Liver (tissue), 9 donors: Measurements from ENCODE around the gene PCF11. TPM values are rescaled to one million over a fixed set of nuclear protein-coding genes. Genes with fewer than 3 reads are reported as not detected.

Experiments used
- DNase-seq: peaks from one replicate; pipeline ENCODE4 v3.0.0-alpha.2; 2017; ENCODE audit warnings: low spot score
- H3K27ac ChIP-seq, 2 donors: one replicate each; pipeline ENCODE4 v1.7.0; 2013; ENCODE audit warnings: inconsistent platforms in 2 of 2, low read length in 2 of 2, control low read depth in 1 of 2, low read depth in 1 of 2, mild to moderate bottlenecking in 1 of 2
- H3K27me3 ChIP-seq, 4 donors: one replicate each; pipeline versions ENCODE4 v1.6.1 to v1.7.0; 2013; ENCODE audit warnings: low read length in 3 of 4, inconsistent platforms in 1 of 4, mild to moderate bottlenecking in 1 of 4, moderate library complexity in 1 of 4; ENCODE audit not compliant: control insufficient read depth in 4 of 4, insufficient read depth in 4 of 4
- H3K36me3 ChIP-seq, 4 donors: one replicate each; pipeline versions ENCODE4 v1.6.1 to v1.7.0; 2013; ENCODE audit warnings: low read length in 3 of 4, mild to moderate bottlenecking in 3 of 4, low read depth in 1 of 4, moderate library complexity in 1 of 4; ENCODE audit not compliant: control insufficient read depth in 4 of 4, insufficient read depth in 3 of 4
- H3K4me1 ChIP-seq, 4 donors: one replicate each; pipeline versions ENCODE4 v1.6.1 to v1.7.0; 2013; ENCODE audit warnings: low read length in 3 of 4, mild to moderate bottlenecking in 3 of 4, moderate library complexity in 1 of 4; ENCODE audit not compliant: control insufficient read depth in 4 of 4, insufficient read depth in 4 of 4
- H3K4me3 ChIP-seq, 3 donors: one replicate each; pipeline versions ENCODE4 v1.6.1 to v1.7.0; 2013; ENCODE audit warnings: low read length in 3 of 3, control low read depth in 1 of 3, low read depth in 1 of 3, mild to moderate bottlenecking in 1 of 3
- H3K9ac ChIP-seq, 2 donors: one replicate each; pipeline ENCODE4 v1.7.0; 2013; ENCODE audit warnings: low read length in 2 of 2, mild to moderate bottlenecking in 2 of 2, moderate library complexity in 2 of 2, control low read depth in 1 of 2, low read depth in 1 of 2
- H3K9me3 ChIP-seq, 4 donors: one replicate each; pipeline versions ENCODE4 v1.6.1 to v1.7.0; 2013; ENCODE audit warnings: low read length in 3 of 4; ENCODE audit not compliant: control insufficient read depth in 4 of 4
- ATF3 ChIP-seq: IDR thresholded peaks from 2 replicates; pipeline ENCODE4 v1.6.1; 2016; ENCODE audit warnings: antibody characterized with exemption
- EGR1 ChIP-seq, 2 donors: IDR thresholded peaks; 2 replicates each; pipeline ENCODE4 v1.6.1; 2016 to 2018; ENCODE audit warnings: antibody characterized with exemption in 2 of 2, low read depth in 2 of 2
- FOXA1 ChIP-seq: IDR thresholded peaks from 2 replicates; pipeline ENCODE4 v1.6.1; 2016; ENCODE audit warnings: antibody characterized with exemption
- GABPA ChIP-seq, 2 donors: IDR thresholded peaks in 1 of 2; conservative IDR thresholded peaks in 1 of 2; 2 replicates each; pipeline ENCODE4 v1.6.1; 2016; ENCODE audit warnings: antibody characterized with exemption in 2 of 2, mild to moderate bottlenecking in 1 of 2, moderate library complexity in 1 of 2
- HNF4G ChIP-seq: IDR thresholded peaks from 2 replicates; pipeline ENCODE4 v1.6.1; 2016; ENCODE audit warnings: antibody characterized with exemption
- JUND ChIP-seq, 2 donors: IDR thresholded peaks; 2 replicates each; pipeline ENCODE4 v1.6.1; 2016; ENCODE audit warnings: antibody characterized with exemption in 2 of 2
- RAD21 ChIP-seq, 2 donors: IDR thresholded peaks; 2 replicates each; pipeline ENCODE4 v1.6.1; 2016; ENCODE audit warnings: antibody characterized with exemption in 2 of 2, mild to moderate bottlenecking in 2 of 2
- REST ChIP-seq: IDR thresholded peaks from 2 replicates; pipeline ENCODE4 v1.6.1; 2016; ENCODE audit warnings: antibody characterized with exemption, mild to moderate bottlenecking
- RXRA ChIP-seq, 2 donors: IDR thresholded peaks; 2 replicates each; pipeline ENCODE4 v1.6.1; 2017 to 2018; ENCODE audit warnings: antibody characterized with exemption in 2 of 2, mild to moderate bottlenecking in 1 of 2
- SP1 ChIP-seq: IDR thresholded peaks from 2 replicates; pipeline ENCODE4 v1.6.1; 2018; ENCODE audit warnings: antibody characterized with exemption, mild to moderate bottlenecking
- YY1 ChIP-seq: IDR thresholded peaks from 2 replicates; pipeline ENCODE4 v1.6.1; 2016; ENCODE audit warnings: antibody characterized with exemption, mild to moderate bottlenecking
- WGBS: extraction: QIAGEN DNeasy Blood & Tissue Kit; methylation state at CpG from one replicate; pipeline ENCODE4 v1.1.7; 2013; 5-methylcytosine and 5-hydroxymethylcytosine counted together
- polyA plus RNA-seq, 2 donors: library from polyadenylated mRNA; stranded (reverse) in 1 of 2; unstranded in 1 of 2; fragments of 200-250 nt in 1 of 2; fragments of >200 nt in 1 of 2; fragmentation: Nextera tagmentation in 1 of 2; extraction: Ambion mirVana in 1 of 2; gene quantifications; one replicate each; pipeline versions ENCODE4 v1.2.1 to v1.2.3, GENCODE V29; 2013 to 2015
- total RNA-seq, 2 donors: library from RNA; depleted of rRNA; stranded (reverse); fragments of >200 nt; gene quantifications; one replicate each; pipeline ENCODE4 v1.2.3, GENCODE V29; 2014
- TF ChIP-seq, protein P1 (sequence below): IDR thresholded peaks from 2 replicates; pipeline ENCODE4 v1.6.1; 2016; ENCODE audit warnings: antibody characterized with exemption
- TF ChIP-seq, protein P2 (sequence below): IDR thresholded peaks from 2 replicates; pipeline ENCODE4 v1.6.1; 2016; ENCODE audit warnings: antibody characterized with exemption
- donor health status: healthy.
- donor health status: healthy.
- donor health status: healthy.
- donor health status: healthy.
- donor health status: healthy.

The PCF11 gene
- total and polyA plus RNA-seq, 4 donors: 5.9 to 39.7 (median 19.0) TPM

GRCh38 chr11:83157594-83158356, 844 bp downstream of the PCF11 start:
- H3K4me1 ChIP-seq: peaks cover 9 to 46% (median 16%) of the 10 kb centered on the region in 4 donors
- H3K27ac ChIP-seq: peak overlapping the region; percentile 94 to 99
- WGBS: under 1% methylated on average over 18 of the region's 18 CpGs
- no peak for TF ChIP-seq RAD21 (IDR thresholded peaks at IDR 0.05)
- TF ChIP-seq, protein P1, sequence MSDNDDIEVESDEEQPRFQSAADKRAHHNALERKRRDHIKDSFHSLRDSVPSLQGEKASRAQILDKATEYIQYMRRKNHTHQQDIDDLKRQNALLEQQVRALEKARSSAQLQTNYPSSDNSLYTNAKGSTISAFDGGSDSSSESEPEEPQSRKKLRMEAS: peak; percentile 32
- peak; percentile 98 for TF ChIP-seq YY1
- peaks cover 0 to under 1% (median 0%) of the 10 kb centered on the region in 4 donors for H3K36me3 ChIP-seq
- peak overlapping the region; percentile 99 for H3K9ac ChIP-seq
- peak; percentile 68 for DNase-seq
- no peaks in the 10 kb centered on the region for H3K27me3 ChIP-seq
- peak overlapping the region; percentile 85 to 95 (median 90) for H3K4me3 ChIP-seq
- no peaks in the 10 kb centered on the region for H3K9me3 ChIP-seq

GRCh38 chr11:83158357-83158786, 1.4 kb downstream of the PCF11 start:
- WGBS: 1% methylated on average over 5 of the region's 5 CpGs
- H3K4me1 ChIP-seq: peaks cover 9 to 46% (median 16%) of the 10 kb centered on the region in 4 donors
- H3K27me3 ChIP-seq: no peaks in the 10 kb centered on the region
- H3K4me3 ChIP-seq: peak overlapping the region; percentile 85 to 95 (median 90)
- H3K27ac ChIP-seq: peak overlapping the region; percentile 94 to 99
- peaks cover 0 to 1% (median 0%) of the 10 kb centered on the region in 4 donors for H3K36me3 ChIP-seq
- TF ChIP-seq RXRA (IDR thresholded peaks at IDR 0.05) (no peak), GABPA (IDR thresholded peaks at IDR 0.05 in 1 of 2, conservative IDR thresholded peaks at IDR 0.05 in 1 of 2) (no peak), REST (no peak), EGR1 (IDR thresholded peaks at IDR 0.05; ENCODE audit: low read depth in 2 of 2) (no peak), HNF4G (no peak), SP1 (no peak), JUND (IDR thresholded peaks at IDR 0.05) (no peak), ATF3 (no peak), FOXA1 (no peak)
- TF ChIP-seq, protein P2, sequence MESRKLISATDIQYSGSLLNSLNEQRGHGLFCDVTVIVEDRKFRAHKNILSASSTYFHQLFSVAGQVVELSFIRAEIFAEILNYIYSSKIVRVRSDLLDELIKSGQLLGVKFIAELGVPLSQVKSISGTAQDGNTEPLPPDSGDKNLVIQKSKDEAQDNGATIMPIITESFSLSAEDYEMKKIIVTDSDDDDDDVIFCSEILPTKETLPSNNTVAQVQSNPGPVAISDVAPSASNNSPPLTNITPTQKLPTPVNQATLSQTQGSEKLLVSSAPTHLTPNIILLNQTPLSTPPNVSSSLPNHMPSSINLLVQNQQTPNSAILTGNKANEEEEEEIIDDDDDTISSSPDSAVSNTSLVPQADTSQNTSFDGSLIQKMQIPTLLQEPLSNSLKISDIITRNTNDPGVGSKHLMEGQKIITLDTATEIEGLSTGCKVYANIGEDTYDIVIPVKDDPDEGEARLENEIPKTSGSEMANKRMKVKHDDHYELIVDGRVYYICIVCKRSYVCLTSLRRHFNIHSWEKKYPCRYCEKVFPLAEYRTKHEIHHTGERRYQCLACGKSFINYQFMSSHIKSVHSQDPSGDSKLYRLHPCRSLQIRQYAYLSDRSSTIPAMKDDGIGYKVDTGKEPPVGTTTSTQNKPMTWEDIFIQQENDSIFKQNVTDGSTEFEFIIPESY: no peak
- DNase-seq: no peak
- H3K9me3 ChIP-seq: no peaks in the 10 kb centered on the region
- H3K9ac ChIP-seq: peak overlapping the region; percentile 99
